ENCODE data around the gene CTNNA2.

DNA sequence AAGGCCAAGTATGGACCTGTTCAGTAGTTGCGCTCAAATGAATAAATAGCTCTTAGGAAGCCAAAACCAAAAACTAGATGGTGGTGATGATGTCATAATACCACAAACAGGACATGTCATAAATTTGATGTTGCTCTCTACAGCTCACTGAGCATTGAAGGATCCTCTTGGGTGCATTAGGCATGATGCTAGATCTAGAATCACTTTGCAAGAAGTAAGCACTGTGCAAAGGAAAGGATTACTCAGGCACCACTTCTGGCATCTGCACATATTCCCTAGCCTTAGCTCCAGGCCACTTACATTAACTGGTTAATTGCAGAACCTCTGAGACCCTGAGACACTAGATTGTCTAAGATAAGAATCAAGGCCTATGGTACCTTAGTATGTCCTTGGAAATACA, 733.7 kb downstream of the CTNNA2 start:
- no peak for TF ChIP-seq CTCF (IDR thresholded peaks at IDR 0.05)
- TF ChIP-seq ZFX (IDR thresholded peaks at IDR 0.05; ENCODE audit: borderline replicate concordance), result no peak

All from 22Rv1 (cell line).